22Rv1 (cell line): ENCODE results near the gene UBE2B.

Experiments
- H3K27ac ChIP-seq: fragments of 450-650 bp; 2 replicates; pipeline ENCODE4 v1.5.1; 2017
- CTCF ChIP-seq: fragments of 450-650 bp; IDR thresholded peaks from 2 replicates; pipeline ENCODE4 v1.5.1; 2017; ENCODE audit warnings: mild to moderate bottlenecking
- ZFX ChIP-seq: fragments of 450-650 bp; IDR thresholded peaks from 2 replicates; pipeline ENCODE4 v1.6.1; 2017; ENCODE audit warnings: antibody characterized with exemption, borderline replicate concordance

UBE2B gene

GRCh38 chr5:134439210-134439654 is 67.9 kb downstream of the UBE2B start:
- H3K27ac ChIP-seq = peak overlapping the region; percentile 79
- no peak for TF ChIP-seq ZFX
- no peak for TF ChIP-seq CTCF

- no peak for TF ChIP-seq CTCF
- no peak for TF ChIP-seq ZFX
Observed at GRCh38 chr5:134440201-134440755, 68.9 kb downstream of the UBE2B start.

More at GRCh38 chr5:134440201-134440755, 68.9 kb downstream of the UBE2B start:
- no peak overlapping the region for H3K27ac ChIP-seq
